Left forelimb (tissue), 1 donor: ENCODE data around the gene CAMK2N2.

ENCODE experiments used
- DNase-seq: peaks from one replicate; pipeline ENCODE4 v3.0.0-alpha.2; 2018; ENCODE audit warnings: low spot score

Gene CAMK2N2

GRCh38 chr3:184240384-184241140, 20.8 kb downstream of the CAMK2N2 start:
- no peak for DNase-seq

- no peak for DNase-seq
Measured at GRCh38 chr3:184239708-184240107, 21.6 kb downstream of the CAMK2N2 start.

- no peak for DNase-seq
Measured at GRCh38 chr3:184239221-184239620, 22.1 kb downstream of the CAMK2N2 start.

GRCh38 chr3:184238246-184238818, 23.0 kb downstream of the CAMK2N2 start:
- DNase-seq = no peak

- no peak for DNase-seq
Measured at GRCh38 chr3:184237807-184238206, 23.5 kb downstream of the CAMK2N2 start.

GRCh38 chr3:184237211-184237610, 24.1 kb downstream of the CAMK2N2 start:
- no peak for DNase-seq

GRCh38 chr3:184236636-184237035, 24.7 kb downstream of the CAMK2N2 start:
- no peak for DNase-seq

GRCh38 chr3:184236033-184236410, 25.3 kb downstream of the CAMK2N2 start:
- no peak for DNase-seq

GRCh38 chr3:184235381-184236032, 25.8 kb downstream of the CAMK2N2 start:
- DNase-seq = no peak

GRCh38 chr3:184234671-184235380, 26.5 kb downstream of the CAMK2N2 start:
- no peak for DNase-seq

- no peak for DNase-seq
Measured at GRCh38 chr3:184234224-184234623, 27.1 kb downstream of the CAMK2N2 start.

GRCh38 chr3:184233127-184233843, 28.1 kb downstream of the CAMK2N2 start:
- DNase-seq = no peak

- DNase-seq = no peak
Measured at GRCh38 chr3:184231671-184232070, 29.7 kb downstream of the CAMK2N2 start.

- DNase-seq = no peak
Measured at GRCh38 chr3:184230603-184231528, 30.5 kb downstream of the CAMK2N2 start.

- no peak for DNase-seq
Measured at GRCh38 chr3:184230081-184230602, 31.2 kb downstream of the CAMK2N2 start.

GRCh38 chr3:184229394-184230080, 31.8 kb downstream of the CAMK2N2 start, which contains the start of gene VWA5B2:
TSS of gene VWA5B2 (plus strand) at chr3:184229585. CDS start at chr3:184230529, 944 bp downstream.
- no peak for DNase-seq

GRCh38 chr3:184228376-184229137, 32.8 kb downstream of the CAMK2N2 start:
- no peak for DNase-seq

- DNase-seq = no peak
Measured at GRCh38 chr3:184227481-184227935, 33.8 kb downstream of the CAMK2N2 start.

GRCh38 chr3:184223946-184224345, 37.4 kb downstream of the CAMK2N2 start:
- DNase-seq = no peak
